ENCODE measurements around the gene LRP1.
A peak's percentile ranks its signal among the peaks of the same experiment; 100 is the strongest.

The LRP1 gene

DNA sequence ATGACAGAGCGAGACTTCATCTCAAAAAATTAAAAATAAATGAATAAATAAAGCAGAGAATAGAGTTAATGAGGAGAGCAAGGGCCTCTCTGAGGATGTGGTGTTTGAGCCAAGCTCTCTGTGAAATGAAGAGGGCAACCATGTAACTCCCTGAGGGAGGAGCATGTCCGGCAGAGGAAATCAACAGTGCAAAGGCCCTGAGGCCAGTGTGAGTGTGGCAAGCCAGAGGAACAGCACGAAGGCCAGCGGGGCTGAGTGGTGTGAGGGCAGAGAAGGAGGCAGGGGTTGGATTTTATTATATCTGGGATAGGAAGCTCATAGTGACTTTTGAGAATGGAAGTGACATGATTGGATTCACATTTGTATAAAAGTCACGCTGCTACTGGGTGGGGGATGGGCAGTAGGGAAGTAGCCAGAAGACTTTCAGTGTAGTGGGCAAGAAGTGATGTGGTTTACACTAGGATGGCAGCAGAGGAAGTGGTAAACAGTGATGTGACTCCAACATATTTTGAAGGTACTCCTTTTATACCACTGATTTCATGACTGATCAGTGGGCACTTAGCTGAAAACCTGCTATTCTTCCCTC is 29.4 kb downstream of the LRP1 start:
- DNase-seq, result peak; percentile 87

DNA sequence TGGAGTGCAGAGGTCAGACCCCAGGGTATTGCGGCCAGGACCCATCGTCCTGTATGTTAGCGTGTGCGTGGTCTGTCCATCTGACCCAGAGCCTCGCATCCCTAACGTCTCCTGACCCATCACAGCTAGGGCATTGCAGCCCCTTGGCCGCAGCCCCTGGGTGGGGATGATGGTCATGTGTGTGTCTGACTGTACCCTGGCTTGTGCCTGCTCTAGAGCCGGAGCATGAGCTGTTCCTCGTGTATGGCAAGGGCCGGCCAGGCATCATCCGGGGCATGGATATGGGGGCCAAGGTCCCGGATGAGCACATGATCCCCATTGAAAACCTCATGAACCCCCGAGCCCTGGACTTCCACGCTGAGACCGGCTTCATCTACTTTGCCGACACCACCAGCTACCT is 29.9 kb downstream of the LRP1 start:
- DNase-seq, result no peak

DNA sequence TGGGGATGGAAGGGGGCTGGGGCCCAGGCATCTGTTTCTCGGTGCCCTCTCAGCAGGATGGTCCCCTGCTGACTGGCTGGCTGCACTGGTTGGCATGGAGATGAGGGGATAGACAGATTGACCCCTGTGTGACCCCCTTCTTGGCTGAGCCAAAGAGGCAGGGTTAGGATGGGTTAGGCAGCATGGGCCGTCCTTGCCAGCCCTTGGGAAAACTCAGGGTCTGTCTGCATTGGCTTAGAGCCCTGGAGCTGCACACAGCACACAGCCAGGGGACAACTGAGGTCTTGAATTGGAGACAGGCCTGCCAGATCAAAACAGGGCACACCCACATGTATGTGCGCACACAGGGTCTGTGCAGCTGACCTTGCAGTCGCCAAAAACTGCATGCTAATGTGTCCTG is 30.4 kb downstream of the LRP1 start:
- no peak for DNase-seq

DNA sequence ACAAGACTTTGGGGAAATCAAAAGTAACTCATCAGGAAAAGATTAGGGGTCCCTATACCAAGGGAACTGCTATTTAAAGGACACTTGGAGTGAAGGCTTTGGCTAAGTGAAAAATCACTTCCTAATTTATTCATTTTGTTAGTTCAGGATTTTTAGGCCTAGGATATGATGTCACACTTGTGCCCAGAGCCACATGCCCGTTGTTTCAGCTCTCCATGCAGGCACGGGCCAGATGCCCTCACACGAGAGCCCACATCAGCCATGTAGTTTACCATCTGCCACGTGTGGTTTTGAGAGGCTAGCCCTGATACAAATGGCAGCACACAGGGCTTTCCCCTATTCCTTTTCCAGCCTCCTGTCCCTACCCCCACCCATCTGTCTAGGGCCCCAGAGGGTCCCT is 31.0 kb downstream of the LRP1 start:
- no peak for DNase-seq

DNA sequence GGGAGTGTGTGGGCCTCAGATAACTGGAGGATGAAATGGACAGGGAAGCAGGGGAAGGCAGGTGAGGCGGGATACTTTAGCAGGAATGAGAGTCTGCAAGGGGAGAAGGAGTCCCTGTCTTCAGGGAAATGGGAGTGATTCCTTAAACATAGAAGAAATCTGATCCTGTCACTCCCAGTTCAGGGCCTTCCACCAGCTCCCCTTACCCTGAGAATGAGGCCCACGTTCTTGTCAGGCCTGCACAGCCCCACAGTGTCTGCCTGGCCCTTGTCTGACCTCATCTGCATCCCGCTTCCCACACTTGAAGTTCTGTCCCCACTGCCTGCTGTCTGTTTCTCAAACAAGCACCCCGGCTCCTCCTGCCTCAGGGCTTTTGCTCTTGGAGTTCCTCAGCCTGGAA is 31.8 kb downstream of the LRP1 start:
- DNase-seq, result no peak

DNA sequence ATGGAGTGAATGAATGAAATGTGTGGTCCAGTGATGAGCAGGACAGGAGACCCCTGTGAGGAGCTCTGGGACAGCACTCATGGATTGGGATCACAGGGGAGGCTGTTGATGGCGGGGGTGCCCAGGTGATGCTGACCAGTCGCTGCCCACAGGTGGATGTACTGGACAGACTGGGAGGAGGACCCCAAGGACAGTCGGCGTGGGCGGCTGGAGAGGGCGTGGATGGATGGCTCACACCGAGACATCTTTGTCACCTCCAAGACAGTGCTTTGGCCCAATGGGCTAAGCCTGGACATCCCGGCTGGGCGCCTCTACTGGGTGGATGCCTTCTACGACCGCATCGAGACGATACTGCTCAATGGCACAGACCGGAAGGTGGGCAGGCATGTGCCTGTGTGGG is 32.5 kb downstream of the LRP1 start:
- no peak for DNase-seq

DNA sequence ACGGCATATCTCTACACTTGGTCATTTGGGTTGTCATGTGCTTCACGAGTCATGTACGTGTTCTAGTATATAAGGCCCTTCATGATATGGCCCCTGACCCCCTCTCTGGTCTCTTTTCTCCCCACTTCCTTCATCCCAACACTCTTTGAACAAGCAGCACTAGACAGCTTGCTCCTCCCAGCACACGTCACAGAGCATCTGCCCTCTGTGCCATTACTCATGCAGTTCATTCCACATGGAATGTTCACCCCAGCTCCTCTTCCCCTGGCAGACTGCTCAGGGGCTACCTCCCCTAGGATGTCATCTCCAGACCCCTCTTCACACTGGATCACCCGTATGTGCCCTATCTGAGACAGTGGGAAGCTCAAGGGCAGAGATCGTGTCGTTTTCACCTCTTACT is 33.2 kb downstream of the LRP1 start:
- no peak for DNase-seq

DNA sequence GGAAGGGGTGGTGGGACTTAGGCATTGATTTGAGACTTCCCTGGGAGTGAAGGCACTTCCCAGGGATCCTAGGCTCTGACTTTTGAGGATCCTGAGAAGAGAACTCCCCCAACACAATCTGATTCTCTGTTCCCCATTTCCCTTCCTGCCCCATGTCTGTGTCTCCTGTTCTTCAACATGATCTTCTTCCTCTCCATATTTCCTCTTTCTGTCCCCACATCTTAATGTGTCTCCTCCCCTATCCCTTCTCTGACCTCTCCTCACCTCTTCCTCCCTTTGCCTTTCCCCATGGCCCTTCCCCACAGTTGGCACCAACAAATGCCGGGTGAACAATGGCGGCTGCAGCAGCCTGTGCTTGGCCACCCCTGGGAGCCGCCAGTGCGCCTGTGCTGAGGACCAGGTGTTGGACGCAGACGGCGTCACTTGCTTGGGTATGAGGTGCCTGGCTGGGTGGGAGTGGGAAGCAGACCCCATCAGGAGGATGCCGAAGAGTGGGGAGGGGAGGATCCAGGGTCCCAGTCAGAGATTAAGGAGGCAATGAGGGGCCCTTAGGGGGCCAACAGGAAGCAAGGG is 34.4 kb downstream of the LRP1 start:
- peak; percentile 92 for DNase-seq

DNA sequence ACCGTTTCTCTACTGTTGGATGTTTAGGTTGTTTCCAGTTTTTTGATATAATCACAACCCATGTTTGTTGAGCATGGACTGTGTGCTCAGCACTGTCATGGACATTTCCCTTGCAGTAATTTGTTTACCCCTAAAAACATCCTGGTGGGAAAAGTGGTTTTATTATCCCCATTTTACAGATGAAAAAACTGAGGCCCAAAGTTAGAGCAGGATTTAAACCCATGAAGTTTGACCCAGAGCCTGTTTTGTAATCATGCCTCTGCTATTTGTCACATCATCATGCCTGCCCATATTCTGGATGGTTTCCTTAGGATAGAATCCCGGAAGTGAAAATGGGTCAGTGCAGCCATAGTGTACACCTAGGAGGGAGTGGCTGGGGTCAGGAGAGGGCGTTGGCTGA is 36.2 kb downstream of the LRP1 start:
- no peak for DNase-seq

DNA sequence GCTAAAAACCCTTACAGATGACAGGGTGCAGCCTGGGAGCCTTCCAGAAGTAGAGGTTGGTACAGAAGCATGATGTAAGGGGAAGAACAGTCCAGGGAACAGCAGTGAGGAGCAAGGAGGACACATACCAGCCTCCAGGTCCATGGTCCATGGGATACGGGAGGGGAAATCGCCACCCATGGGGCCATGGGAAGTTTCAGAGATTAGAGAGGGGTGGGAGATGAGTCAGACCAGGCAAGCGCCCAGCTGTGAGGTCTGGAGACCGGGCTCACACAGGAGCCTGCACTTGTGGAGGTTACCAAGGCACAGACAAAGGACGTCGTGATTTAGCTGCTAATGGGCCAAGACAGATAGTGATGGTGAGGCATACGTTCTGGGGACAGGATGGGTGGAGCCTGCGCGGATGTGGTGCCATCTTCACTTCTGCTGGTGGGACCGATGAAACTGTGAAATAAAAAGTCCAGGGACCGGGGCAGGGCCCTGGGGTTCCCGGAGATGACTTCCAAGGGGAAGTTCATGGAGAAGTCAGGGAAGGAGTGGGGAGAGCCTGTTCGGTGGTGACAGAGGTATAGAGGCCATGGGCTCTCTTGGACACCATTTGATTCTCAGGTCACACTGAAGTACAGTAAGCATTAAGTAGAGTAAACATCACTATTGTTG is 36.8 kb downstream of the LRP1 start:
- no peak for DNase-seq

DNA sequence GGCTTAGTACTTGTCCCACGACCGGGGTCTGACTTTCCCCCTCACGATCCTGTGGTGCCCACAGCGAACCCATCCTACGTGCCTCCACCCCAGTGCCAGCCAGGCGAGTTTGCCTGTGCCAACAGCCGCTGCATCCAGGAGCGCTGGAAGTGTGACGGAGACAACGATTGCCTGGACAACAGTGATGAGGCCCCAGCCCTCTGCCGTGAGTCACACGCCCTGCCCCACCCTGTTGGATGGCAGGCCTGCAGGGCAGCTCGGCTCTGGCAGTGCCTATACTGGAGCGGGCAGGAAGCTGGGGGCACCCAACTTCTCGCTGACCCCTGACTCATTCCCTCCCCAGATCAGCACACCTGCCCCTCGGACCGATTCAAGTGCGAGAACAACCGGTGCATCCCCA is 37.5 kb downstream of the LRP1 start:
- no peak for DNase-seq

DNA sequence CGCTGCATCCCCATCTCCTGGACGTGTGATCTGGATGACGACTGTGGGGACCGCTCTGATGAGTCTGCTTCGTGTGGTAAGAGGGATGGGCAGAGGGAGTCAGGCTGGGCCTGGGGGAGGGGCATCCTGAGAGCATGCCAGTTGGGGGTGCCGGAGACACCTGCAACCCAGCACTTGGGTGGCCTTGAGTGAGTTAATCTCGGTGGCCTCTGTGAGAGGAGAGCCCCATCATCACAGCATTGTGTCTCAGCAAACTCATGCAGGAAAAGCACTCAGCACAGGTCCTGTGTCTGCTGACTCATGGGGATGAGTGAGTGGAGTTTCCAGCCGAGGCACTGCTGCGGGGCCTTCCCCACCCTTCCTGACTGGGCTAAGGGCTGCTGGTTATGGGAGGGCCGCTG is 38.7 kb downstream of the LRP1 start:
- DNase-seq, result no peak

DNA sequence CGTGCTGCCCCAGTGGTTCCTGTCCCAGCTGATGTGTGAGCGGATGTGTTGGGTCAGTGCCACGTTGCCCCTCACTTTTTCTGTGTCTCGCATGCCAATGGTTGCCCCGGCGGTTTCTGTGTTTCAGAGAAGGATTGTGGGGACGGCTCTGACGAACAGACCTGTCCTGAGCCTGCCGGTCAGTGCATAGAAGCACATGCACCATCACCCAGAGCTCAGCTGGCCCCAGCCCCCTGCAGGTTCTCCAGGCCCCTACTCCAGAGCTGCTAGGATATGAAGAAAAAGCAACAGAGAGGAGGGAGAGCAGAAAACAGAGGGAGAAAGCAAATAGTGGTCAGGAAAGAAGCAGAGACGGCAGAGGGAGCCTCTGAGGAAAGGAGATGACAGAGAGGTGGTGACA is 39.8 kb downstream of the LRP1 start:
- no peak for DNase-seq

DNA sequence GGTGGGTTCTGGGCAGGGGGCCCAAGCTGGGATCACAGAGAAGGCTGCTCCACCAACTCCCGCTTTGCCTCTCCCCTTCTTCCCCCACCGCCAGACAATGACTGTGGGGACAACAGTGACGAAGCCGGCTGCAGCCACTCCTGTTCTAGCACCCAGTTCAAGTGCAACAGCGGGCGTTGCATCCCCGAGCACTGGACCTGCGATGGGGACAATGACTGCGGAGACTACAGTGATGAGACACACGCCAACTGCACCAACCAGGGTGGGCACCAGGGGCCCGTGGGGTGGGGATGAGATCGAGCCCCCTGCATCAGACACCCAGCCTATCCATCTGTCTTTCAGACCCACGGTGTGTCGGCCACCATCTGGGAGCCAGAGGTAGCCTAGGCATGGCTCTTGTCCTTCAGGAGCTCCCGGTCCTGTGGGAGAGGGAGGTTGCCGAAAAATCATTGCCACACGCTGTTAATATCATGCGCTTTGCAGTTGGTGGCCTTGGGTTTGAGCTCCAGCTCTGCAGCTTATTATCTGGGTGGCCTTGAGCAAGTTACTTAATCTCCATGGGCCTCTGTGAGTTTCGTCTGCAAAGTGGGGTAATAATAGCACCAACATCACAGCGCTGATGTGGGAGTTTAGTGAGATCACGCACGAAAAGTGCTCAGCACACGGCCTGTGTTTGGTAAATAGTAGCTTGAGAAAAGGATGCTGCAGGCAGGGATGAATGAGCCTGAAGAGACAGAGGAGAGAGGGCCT is 40.9 kb downstream of the LRP1 start:
- DNase-seq, result no peak

DNA sequence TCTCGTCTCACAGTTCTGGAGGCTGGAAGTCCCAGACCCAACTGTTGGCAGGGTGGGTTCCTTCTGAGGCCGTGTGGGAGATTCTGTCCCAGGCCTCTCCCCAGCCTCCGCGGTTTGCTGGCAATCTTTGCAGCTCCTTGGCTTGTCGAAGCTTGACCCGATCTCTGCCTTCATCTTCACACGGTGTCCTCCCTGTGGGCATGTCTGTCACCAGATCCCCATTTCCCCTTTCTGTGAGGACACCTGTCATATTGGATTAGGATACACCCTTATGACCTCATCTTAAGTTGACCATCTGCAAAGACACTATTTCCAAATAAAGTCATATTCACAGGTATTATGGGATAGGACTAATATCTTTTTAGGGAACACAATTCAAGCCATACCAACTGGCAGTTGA is 41.7 kb downstream of the LRP1 start:
- DNase-seq, result peak; percentile 59

DNA sequence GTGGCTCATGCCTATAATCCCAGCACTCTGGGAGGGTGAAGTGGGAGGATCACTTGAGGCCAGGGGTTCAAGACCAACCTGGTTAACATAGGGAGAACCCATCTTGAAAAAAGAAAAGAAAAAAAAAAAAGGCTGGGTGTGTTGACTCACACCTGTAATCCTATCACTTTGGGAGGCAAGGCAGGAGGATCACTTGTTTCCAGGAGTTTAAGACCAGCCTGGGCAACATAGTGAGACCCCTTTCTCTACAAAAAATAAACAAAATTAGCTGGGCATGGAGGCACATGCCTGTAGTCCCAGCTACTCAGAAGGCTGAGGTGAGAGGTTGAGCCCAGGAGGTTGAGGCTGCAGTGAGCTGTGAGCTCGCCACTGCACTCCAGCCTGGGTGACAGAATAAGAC is 42.1 kb downstream of the LRP1 start:
- no peak for DNase-seq

DNA sequence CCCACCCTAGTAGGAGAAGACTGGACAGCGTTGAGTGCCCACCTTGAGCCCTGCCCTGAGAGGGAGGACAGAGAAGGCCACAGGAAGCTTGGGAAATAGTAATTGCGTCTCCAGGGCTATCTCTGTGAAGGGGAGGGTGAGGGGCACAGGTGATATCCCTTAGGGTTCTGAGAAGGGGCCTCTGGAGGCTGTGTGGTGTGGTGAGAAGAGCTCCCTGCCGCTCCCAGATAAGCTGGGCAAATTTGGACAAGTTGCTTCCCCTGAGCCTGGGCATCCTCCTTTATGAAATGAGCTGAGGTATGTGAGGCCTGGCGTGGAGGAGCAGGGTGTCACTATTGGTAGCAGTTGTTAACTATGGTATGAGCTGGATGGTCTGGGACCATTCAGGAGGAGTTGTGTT is 42.6 kb downstream of the LRP1 start:
- no peak for DNase-seq

DNA sequence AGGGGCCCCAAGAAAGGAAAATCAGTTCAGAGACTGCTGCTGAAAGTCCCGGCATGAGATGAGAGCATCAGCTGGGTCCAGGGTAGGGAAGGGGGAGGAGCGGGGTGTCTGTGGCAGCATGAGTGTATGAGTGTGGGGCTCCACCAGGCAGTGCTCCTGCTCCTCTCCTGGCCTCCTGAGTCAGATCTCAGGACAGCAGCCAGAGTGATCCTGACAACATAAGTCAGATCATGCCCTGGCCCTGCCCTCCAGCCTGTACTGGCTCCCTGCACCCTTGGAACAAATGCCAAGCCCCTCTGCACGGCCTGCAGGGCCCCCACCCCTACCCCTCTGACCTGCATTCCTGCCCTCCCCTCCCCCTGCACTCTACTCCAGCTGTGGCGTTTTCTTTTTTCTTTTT is 43.4 kb downstream of the LRP1 start:
- DNase-seq, result no peak

DNA sequence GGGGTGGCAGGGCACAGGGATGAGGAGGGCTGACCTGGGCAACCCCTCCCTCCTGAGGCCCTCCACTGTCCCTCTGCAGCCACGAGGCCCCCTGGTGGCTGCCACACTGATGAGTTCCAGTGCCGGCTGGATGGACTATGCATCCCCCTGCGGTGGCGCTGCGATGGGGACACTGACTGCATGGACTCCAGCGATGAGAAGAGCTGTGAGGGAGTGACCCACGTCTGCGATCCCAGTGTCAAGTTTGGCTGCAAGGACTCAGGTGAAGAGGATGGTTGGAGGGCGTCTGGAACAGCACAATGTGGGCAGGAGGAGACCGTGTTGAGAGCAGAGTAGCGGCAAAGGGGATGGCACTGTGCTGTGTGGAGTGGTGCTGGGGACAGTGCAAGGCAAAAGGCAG is 44.8 kb downstream of the LRP1 start:
- DNase-seq, result no peak

DNA sequence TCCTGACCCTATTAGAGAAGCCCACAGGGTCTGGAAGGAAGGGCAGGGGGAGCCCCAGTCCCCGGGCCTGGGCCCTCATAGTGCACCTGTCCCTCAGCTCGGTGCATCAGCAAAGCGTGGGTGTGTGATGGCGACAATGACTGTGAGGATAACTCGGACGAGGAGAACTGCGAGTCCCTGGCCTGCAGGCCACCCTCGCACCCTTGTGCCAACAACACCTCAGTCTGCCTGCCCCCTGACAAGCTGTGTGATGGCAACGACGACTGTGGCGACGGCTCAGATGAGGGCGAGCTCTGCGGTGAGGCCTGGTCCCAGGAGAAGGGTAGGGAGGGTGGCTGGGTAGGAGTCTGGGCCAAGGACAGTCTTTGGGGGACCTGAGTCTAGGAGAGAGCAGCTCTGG is 45.4 kb downstream of the LRP1 start:
- no peak for DNase-seq

DNA sequence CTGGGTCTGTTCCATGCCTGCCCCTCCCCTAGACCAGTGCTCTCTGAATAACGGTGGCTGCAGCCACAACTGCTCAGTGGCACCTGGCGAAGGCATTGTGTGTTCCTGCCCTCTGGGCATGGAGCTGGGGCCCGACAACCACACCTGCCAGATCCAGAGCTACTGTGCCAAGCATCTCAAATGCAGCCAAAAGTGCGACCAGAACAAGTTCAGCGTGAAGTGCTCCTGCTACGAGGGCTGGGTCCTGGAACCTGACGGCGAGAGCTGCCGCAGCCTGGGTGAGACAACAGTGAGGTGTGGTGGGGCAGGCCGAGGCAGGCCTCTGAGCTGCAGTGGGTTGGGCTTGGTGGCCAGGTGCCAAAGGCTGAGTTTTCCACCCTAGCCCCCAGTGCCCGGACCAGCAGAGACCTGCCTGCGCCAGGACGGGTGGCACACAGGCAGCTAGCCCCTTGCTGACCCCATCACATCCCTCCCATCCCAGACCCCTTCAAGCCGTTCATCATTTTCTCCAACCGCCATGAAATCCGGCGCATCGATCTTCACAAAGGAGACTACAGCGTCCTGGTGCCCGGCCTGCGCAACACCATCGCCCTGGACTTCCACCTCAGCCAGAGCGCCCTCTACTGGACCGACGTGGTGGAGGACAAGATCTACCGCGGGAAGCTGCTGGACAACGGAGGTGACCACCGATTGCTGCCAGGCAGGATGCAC is 47.3 kb downstream of the LRP1 start:
- peak; percentile 29 for DNase-seq

DNA sequence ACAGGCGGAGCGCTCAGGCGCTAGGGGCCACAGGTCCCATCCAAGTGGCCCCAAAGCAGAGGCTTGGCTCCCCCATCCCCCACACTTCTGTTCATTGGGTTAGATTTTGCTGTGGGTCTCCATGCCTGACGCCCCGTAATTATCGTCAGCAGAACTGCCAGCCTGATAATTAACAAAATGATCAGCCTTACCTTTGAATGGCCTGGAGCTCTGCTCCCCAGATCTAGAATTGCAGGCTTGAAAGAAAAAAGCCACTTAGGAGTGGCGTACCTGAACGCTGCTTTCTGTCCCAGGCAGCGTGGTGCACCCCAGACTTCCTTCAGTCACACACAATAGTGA is 47.8 kb downstream of the LRP1 start:
- DNase-seq, result no peak

DNA sequence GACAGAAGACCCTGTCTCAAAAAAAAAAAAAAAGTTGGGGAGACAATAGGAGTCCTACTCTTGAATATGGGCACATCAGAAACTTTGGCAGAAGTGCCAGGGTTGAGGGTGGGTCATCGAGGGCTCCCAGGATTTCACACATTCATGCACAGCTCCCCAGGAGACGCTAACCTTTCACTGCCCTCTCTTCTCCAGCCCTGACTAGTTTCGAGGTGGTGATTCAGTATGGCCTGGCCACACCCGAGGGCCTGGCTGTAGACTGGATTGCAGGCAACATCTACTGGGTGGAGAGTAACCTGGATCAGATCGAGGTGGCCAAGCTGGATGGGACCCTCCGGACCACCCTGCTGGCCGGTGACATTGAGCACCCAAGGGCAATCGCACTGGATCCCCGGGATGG is 48.6 kb downstream of the LRP1 start:
- DNase-seq, result no peak

DNA sequence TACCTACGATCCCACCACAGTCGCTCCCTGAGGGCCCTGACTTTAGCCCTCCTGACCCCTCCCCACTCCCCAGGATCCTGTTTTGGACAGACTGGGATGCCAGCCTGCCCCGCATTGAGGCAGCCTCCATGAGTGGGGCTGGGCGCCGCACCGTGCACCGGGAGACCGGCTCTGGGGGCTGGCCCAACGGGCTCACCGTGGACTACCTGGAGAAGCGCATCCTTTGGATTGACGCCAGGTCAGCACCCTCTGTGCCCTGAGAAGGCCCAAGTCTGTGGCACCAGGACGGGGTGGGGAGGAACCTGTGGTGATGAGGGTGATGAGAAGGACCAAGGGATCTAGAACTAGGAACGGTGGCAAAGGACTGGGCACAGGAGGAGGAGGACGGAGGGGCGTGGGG is 49.1 kb downstream of the LRP1 start:
- no peak for DNase-seq
